ENCODE data around the gene PTCD2.

The PTCD2 gene

GRCh38 chr5:72324189-72324825, 4.1 kb downstream of the PTCD2 start (continued):
- TF ChIP-seq, protein P1, sequence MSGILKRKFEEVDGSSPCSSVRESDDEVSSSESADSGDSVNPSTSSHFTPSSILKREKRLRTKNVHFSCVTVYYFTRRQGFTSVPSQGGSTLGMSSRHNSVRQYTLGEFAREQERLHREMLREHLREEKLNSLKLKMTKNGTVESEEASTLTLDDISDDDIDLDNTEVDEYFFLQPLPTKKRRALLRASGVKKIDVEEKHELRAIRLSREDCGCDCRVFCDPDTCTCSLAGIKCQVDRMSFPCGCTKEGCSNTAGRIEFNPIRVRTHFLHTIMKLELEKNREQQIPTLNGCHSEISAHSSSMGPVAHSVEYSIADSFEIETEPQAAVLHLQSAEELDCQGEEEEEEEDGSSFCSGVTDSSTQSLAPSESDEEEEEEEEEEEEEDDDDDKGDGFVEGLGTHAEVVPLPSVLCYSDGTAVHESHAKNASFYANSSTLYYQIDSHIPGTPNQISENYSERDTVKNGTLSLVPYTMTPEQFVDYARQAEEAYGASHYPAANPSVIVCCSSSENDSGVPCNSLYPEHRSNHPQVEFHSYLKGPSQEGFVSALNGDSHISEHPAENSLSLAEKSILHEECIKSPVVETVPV (CRISPR knock-in tag; IDR thresholded peaks at IDR 0.05) = no peak
- TF ChIP-seq CREB5 (CRISPR knock-in tag; IDR thresholded peaks at IDR 0.05; ENCODE audit: low read depth) = no peak
- TF ChIP-seq ZC3H10 (CRISPR knock-in tag; IDR thresholded peaks at IDR 0.05) = no peak
- no peak for TF ChIP-seq ZFP30 (CRISPR knock-in tag; IDR thresholded peaks at IDR 0.05)
- no peak for TF ChIP-seq OSR1 (CRISPR knock-in tag; IDR thresholded peaks at IDR 0.05)
- TF ChIP-seq CSDC2 (CRISPR knock-in tag; IDR thresholded peaks at IDR 0.05) = no peak
- no peak for TF ChIP-seq TCF4 (CRISPR knock-in tag; IDR thresholded peaks at IDR 0.05; ENCODE audit: borderline replicate concordance)
- no peak for TF ChIP-seq ZNF8 (CRISPR knock-in tag; IDR thresholded peaks at IDR 0.05)

DNA sequence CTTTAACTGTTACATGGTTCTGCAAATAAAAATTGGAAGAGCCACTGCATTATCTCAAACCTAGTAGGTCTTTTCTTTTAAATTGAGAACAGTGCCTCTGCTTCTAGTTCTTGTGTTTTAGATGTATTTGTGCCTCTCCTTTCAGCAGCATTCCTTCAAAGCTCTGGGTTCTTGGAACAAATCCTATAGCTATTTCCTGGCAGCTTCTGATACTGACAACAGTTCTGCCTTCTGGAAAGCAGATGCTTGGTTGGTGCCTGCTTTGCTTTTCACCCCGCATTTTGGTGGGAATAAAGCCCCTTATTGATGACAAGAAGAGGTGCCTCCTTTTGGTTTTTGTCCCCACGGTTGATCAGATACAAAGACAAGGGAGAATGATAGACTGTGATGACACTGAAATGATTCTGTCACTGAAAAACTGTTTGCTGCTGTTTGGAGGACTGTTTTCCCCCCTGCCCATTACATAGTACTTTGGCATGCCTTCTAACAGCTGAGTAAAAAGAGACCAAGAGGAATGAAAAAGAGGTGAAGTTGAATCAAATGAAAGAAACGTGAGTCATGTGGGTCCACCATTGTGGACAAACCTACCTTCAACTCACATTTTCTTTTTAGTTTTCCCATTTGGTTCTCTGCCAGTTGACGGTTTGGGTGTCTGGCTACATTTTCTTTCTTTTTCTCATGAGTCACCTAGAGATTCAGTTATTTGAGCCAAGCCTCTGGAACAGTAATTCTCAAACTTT, 5.6 kb downstream of the PTCD2 start:
- no peak for TF ChIP-seq OSR1 (CRISPR knock-in tag; IDR thresholded peaks at IDR 0.05)
- 0 out of 2 replicates have a peak, but pooled peaks have one; percentile 8 for TF ChIP-seq ISL1 (CRISPR knock-in tag; IDR thresholded peaks at IDR 0.05)
- TF ChIP-seq, protein P2, sequence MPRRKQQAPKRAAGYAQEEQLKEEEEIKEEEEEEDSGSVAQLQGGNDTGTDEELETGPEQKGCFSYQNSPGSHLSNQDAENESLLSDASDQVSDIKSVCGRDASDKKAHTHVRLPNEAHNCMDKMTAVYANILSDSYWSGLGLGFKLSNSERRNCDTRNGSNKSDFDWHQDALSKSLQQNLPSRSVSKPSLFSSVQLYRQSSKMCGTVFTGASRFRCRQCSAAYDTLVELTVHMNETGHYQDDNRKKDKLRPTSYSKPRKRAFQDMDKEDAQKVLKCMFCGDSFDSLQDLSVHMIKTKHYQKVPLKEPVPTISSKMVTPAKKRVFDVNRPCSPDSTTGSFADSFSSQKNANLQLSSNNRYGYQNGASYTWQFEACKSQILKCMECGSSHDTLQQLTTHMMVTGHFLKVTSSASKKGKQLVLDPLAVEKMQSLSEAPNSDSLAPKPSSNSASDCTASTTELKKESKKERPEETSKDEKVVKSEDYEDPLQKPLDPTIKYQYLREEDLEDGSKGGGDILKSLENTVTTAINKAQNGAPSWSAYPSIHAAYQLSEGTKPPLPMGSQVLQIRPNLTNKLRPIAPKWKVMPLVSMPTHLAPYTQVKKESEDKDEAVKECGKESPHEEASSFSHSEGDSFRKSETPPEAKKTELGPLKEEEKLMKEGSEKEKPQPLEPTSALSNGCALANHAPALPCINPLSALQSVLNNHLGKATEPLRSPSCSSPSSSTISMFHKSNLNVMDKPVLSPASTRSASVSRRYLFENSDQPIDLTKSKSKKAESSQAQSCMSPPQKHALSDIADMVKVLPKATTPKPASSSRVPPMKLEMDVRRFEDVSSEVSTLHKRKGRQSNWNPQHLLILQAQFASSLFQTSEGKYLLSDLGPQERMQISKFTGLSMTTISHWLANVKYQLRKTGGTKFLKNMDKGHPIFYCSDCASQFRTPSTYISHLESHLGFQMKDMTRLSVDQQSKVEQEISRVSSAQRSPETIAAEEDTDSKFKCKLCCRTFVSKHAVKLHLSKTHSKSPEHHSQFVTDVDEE (CRISPR knock-in tag; IDR thresholded peaks at IDR 0.05) = no peak
- TF ChIP-seq CREB5 (CRISPR knock-in tag; IDR thresholded peaks at IDR 0.05; ENCODE audit: low read depth) = no peak
- ATAC-seq = peak; percentile 76

- ATAC-seq = peak; percentile 49
- TF ChIP-seq OSR1 (CRISPR knock-in tag; IDR thresholded peaks at IDR 0.05) = no peak
- no peak for TF ChIP-seq ISL1 (CRISPR knock-in tag; IDR thresholded peaks at IDR 0.05)
- no peak for TF ChIP-seq CREB5 (CRISPR knock-in tag; IDR thresholded peaks at IDR 0.05; ENCODE audit: low read depth)
- TF ChIP-seq ZFP3 (CRISPR knock-in tag; IDR thresholded peaks at IDR 0.05) = no peak
- TF ChIP-seq ARNTL (CRISPR knock-in tag; IDR thresholded peaks at IDR 0.05; ENCODE audit: borderline replicate concordance, low read depth) = no peak
- TF ChIP-seq, protein P2 (CRISPR knock-in tag; IDR thresholded peaks at IDR 0.05) = no peak
- TF ChIP-seq TOX (CRISPR knock-in tag; IDR thresholded peaks at IDR 0.05; ENCODE audit: borderline replicate concordance) = no peak
- no peak for TF ChIP-seq ZNF565 (CRISPR knock-in tag; conservative IDR thresholded peaks at IDR 0.05; ENCODE audit: low read depth)
- TF ChIP-seq ZC3H10 (CRISPR knock-in tag; IDR thresholded peaks at IDR 0.05) = no peak
- no peak for TF ChIP-seq SNAI2 (CRISPR knock-in tag; IDR thresholded peaks at IDR 0.05)
- TF ChIP-seq PPARA (CRISPR knock-in tag; IDR thresholded peaks at IDR 0.05; ENCODE audit: borderline replicate concordance) = no peak
- TF ChIP-seq, protein P3, sequence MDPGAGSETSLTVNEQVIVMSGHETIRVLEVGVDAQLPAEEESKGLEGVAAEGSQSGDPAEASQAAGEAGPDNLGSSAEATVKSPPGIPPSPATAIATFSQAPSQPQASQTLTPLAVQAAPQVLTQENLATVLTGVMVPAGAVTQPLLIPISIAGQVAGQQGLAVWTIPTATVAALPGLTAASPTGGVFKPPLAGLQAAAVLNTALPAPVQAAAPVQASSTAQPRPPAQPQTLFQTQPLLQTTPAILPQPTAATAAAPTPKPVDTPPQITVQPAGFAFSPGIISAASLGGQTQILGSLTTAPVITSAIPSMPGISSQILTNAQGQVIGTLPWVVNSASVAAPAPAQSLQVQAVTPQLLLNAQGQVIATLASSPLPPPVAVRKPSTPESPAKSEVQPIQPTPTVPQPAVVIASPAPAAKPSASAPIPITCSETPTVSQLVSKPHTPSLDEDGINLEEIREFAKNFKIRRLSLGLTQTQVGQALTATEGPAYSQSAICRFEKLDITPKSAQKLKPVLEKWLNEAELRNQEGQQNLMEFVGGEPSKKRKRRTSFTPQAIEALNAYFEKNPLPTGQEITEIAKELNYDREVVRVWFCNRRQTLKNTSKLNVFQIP (CRISPR knock-in tag; IDR thresholded peaks at IDR 0.05; ENCODE audit: borderline replicate concordance, low read depth) = no peak
- no peak for TF ChIP-seq RARB (CRISPR knock-in tag; IDR thresholded peaks at IDR 0.05)
- no peak for TF ChIP-seq GLIS3 (CRISPR knock-in tag; IDR thresholded peaks at IDR 0.05)
- TF ChIP-seq ZNF70 (CRISPR knock-in tag; IDR thresholded peaks at IDR 0.05) = no peak
These were observed 6.1 kb downstream of the PTCD2 start for GRCh38 chr5:72326306-72326649.
